Inferior parietal cortex (tissue), 1 donor: ENCODE data around the gene DAZAP2.
"Not testable (repeated sequence)": the region's sequence is repeated elsewhere in the genome, so short reads cannot be mapped to it uniquely, and the experiment has no call there.

ENCODE experiments used
- DNase-seq: peaks from one replicate; pipeline ENCODE4 v3.0.0-alpha.2; 2016; ENCODE audit errors: extremely low spot score

The DAZAP2 gene

GRCh38 chr12:51247523-51248206 lies 9.0 kb downstream of the DAZAP2 start:
- DNase-seq = no peak

- DNase-seq = no peak
These were observed 14.7 kb downstream of the DAZAP2 start for GRCh38 chr12:51253276-51253675.

- no peak for DNase-seq
These were observed 15.9 kb downstream of the DAZAP2 start for GRCh38 chr12:51254536-51254935.

GRCh38 chr12:51259600-51259999 lies 21.0 kb downstream of the DAZAP2 start:
- DNase-seq = not testable (repeated sequence)

GRCh38 chr12:51262758-51263177 lies 24.1 kb downstream of the DAZAP2 start:
- no peak for DNase-seq

- no peak for DNase-seq
These were observed 24.7 kb downstream of the DAZAP2 start for GRCh38 chr12:51263341-51263740.

- no peak for DNase-seq
These were observed 25.7 kb downstream of the DAZAP2 start for GRCh38 chr12:51264297-51264696.

GRCh38 chr12:51265024-51265423 lies 26.4 kb downstream of the DAZAP2 start:
- DNase-seq = no peak

GRCh38 chr12:51269174-51270066 lies 30.8 kb downstream of the DAZAP2 start:
- no peak for DNase-seq

- no peak for DNase-seq
These were observed 31.7 kb downstream of the DAZAP2 start, which contains the start of gene SMAGP for GRCh38 chr12:51270067-51270950. Gene SMAGP, minus strand, starts transcription at chr12:51270415. Its CDS starts 1,137 bp downstream, at chr12:51269278.

GRCh38 chr12:51270951-51271518 lies 32.4 kb downstream of the DAZAP2 start:
- DNase-seq = no peak

- DNase-seq = not testable (repeated sequence)
These were observed 34.2 kb downstream of the DAZAP2 start for GRCh38 chr12:51272810-51273209.

GRCh38 chr12:51275088-51275487 lies 36.5 kb downstream of the DAZAP2 start:
- DNase-seq = no peak

GRCh38 chr12:51281202-51281924 lies 42.7 kb downstream of the DAZAP2 start:
- no peak for DNase-seq

- DNase-seq = no peak
These were observed 47.2 kb downstream of the DAZAP2 start for GRCh38 chr12:51285843-51286242.

GRCh38 chr12:51291603-51292513 lies 53.2 kb downstream of the DAZAP2 start:
- not testable (repeated sequence) for DNase-seq
